GM18517 (cell line): ENCODE measurements around the gene ATAD3A.

Experiments
- ATAC-seq: cut with Tn5 transposase; IDR thresholded peaks from one replicate; pipeline ENCODE4 v1.9.1; 2021; ENCODE audit warnings: mild to moderate bottlenecking, moderate library complexity; ENCODE audit not compliant: unreplicated experiment

Gene ATAD3A

GRCh38 chr1:1537626-1538250, 25.8 kb downstream of the ATAD3A start:
- ATAC-seq = no peak

DNA sequence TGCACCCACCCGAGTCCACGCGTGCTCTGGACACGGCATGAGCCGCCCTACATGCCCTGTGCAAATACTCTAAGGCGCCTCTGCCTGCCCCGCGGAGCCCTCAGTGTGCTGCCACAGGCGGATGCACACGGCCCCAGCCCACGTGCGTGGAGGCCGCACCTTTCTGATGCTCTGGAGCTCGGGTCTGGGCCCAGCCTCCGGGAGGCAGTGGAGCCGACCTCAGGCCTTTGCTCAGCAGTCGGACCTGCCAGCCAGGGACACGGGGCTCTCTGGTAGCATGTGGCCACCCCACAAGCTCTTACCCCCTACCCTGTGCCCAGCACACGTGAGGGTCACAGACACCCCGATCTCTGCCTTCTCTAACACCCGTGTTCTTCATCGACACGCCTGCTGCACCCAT, 26.4 kb downstream of the ATAD3A start:
- ATAC-seq = no peak

GRCh38 chr1:1538989-1539309, 27.0 kb downstream of the ATAD3A start:
- no peak for ATAC-seq

- ATAC-seq = no peak
These were observed 27.5 kb downstream of the ATAD3A start for GRCh38 chr1:1539310-1540089.

DNA sequence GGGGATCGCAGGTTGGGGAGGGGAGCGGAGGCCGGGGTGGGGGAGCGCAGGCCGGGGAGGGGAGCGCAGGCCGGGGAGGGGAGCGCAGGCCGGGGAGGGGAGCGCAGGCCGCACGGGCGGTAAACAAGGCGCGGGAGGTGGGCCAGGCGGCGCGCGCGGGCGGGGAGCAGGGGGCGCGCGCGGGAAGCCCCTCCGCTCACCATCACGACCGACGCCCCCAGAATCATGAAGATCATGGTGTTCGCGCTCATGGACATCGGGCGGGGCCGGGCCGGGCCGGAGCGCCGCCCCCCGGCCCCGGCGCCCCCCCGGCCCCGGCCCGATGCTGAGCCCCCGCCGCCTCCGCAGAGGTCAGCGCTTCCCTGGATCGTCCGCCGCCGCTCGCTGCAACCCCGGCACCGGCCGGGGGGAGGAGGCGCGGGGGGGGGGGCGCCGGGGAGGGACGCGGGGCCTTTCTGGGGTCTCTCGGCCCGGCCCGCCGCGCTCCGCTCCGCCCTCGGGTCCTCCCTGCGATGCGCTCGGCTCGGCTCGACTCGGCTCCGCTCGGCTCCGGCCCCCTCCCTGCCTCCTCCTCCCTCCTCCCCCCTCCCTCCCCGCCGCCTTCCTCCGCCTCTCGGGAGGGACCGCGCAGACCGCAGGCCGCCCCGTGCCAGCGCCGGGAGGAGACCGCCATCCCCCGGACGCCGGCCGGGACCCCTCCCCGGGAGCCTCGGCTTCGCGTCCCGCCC, 28.3 kb downstream of the ATAD3A start, which contains the start of gene TMEM240:
Gene TMEM240 (minus strand): TSS at position 535 of the 728 bp plus-strand sequence. CDS start 278 bp downstream, at position 257.
- ATAC-seq = no peak

DNA sequence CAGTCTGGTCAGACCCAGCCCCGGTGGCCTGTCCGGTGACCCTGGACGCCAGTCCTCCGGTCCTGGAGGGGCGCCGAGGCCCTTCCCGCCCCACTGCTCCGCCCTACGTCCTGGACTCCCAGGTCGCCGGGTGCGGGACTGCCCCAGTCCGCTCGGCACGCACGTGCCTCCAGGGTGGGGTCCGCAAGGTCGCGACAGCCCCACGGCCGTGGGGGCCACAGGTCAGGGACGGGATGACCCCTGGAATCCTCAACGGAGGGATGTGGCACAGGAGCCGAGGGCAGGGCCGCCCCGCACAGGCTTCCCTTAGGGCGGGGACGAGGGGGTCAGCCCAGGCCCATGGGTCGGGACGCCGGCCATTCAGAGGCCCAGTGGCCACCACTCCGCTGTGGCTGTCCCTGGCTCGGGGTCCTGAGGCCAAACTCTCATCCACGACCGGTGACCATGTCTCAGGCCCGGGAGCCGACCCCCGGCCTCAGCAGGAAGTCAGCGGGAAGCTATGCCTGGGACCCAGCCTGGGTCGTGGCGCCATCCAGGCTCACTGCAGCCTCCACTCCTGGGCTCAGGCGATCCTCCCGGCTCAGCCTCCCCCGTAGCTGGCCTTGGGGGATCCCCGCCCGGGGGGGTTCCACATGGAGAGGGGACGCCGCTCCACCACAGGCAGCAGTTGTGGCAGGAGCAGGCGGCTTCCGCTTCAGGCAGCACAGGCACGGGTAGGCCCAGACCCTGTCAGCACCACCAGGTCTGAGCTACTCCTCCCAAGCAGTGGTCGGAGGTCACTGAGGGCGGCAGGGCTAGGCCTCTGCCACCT, 29.1 kb downstream of the ATAD3A start:
- no peak for ATAC-seq

DNA sequence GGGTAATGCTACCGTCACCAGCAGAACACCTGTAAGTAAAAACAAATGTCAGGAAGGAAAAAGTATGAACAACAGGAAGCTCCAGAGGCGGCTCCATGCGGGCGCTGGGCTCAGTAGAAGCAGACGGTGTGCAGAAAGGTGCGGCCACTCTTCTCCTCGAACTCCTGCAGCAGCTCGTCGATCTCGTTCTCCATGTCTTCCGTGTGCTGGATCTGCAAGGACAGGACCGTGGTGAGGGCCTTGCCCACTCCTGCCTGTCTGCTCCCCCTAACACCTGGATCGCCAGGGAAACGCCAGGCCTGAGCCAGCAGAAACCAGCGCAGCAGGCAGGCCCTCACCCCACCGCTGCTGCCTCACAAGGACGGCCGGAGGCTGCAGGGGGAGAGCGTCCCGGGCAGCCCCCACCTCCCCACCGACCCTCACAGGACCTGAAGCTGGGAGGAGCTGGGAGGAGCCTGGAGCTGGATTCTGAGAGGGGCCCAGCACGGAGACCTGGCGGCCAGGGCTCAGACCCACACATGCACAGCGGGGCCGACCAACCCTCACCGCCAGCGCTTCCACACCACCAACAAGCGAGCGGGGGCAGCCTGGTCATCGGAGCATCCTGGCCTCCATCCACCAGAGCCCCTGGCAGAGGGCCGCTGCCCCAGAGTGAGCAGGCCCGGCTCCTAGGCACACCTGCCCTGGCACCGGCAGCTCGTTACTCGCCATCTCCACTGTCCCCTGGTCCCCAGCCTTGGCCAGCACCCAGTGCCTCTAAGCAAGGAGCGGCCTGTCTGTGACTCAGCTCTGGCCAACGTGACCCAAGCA, 30.2 kb downstream of the ATAD3A start:
- ATAC-seq = no peak

- no peak for ATAC-seq
These were observed 31.1 kb downstream of the ATAD3A start for GRCh38 chr1:1542766-1543705.

DNA sequence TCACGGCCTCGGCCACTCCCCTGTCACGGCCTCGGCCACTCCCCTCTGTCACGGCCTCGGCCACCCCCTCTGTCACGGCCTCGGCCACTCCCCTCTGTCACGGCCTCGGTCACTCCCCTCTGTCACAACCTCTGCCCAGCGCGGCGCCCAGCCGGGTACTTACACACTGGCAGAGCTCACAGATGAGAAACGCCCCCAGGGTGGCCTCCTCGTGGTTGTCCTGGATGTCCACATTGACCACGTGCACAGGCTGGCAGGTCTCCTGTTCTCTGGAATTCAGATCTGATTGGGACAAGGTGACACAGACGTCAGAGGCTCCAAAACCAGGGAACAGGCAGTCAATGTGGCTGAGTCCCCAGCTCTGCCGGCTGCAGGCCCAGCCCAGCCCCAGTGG, 31.7 kb downstream of the ATAD3A start:
- ATAC-seq = no peak

GRCh38 chr1:1544544-1544943, 32.6 kb downstream of the ATAD3A start:
- no peak for ATAC-seq

GRCh38 chr1:1545946-1546737, 34.2 kb downstream of the ATAD3A start:
- no peak for ATAC-seq

- ATAC-seq = no peak
These were observed 35.0 kb downstream of the ATAD3A start for GRCh38 chr1:1547011-1547410.

DNA sequence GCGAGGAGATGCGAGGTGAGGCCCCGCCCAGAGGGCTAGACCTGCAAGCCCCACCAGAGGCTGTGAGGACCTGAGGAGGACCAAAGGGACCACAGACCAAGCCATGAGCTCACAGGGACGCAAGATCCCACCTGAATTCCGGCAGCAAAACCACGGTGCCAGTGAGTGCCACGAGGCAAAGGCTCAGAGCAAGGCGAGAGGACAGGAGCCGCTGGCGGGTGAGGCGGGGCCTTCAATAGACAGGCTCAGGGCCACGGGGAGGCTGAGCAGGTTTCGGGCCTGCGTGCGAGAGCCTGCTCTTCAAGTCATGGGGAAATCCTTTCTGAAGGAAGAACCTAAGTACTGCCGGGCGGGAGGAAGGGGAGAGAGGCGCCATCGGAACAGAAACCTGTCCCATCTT, 35.5 kb downstream of the ATAD3A start:
- ATAC-seq = no peak

DNA sequence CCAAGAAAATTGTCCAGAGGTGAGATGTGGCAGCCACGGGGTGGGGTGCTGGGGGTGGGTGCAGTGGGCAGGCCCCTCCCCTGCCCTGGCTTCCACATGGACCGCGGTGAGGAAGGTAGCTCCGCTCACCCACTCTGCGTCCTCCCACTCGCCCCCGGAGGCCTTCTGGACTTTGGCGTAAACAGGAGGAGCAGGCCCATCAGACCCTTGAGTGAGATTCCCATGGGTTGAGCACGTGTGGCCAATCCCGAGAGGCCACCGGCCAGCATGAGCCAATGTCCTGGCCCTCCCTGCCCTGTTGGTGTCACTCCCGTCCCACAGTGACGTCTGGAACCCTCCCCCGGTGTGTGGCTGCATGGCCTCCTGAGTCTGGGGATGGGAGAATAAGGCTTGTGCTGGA, 36.6 kb downstream of the ATAD3A start:
- ATAC-seq = no peak

DNA sequence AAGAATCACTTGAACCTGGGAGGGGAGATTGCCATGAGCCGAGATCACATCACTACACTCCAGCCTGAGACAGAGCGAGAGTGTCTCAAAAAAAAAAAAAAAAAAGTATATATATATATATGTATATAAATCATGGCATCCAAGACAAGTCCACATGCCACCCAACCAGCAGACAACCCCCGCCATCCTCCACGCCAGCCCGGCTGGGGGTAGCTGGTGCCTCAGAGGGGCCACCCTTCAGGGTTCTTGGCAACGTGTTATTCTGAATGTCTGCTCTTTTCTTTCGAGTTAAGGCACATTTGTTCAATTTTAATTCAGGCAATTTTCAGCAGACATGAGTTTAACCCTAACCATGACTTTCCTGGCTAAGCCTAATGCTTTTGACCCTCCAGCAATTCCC, 38.1 kb downstream of the ATAD3A start:
- no peak for ATAC-seq

DNA sequence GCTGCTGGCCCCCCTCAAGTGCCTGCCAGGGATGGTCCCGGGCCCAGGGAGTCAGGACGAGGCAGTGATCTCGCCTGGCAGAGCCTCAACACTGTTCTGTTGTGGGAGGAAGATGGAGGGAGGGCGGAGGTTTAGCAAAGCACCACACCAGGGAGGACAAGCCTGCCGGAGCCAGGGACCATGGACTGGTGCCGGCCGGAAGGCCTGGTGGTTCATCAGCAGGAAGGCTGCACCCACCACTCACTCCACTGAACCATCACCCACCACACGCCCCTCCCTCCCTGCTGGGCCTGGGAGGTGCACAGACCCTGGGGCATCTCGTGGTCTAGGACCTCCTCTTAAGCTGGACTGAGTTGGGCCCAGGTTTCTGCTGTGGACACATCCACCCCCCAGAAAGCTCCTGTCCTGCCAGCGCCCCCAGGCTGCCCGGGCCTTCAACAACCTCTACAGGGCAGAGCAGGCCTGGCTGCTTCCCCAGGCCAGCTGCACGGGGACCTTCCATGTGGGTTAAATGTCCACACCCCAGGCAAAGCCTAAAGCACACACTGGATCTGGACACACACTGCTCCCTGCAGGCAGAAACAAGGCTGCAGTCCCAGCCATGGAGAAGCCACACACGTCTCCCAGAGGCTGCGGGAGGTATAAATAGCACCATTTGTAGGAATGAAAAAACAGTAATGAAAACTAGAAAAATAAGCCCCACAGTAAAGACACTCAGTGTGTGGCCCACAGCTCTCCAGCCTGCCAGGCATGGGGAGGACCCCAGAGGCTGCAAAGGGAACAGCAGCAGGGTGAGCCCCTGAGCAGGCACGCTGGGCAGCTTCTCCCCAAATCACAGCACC, 38.9 kb downstream of the ATAD3A start:
- ATAC-seq = no peak

- ATAC-seq = no peak
These were observed 39.7 kb downstream of the ATAD3A start for GRCh38 chr1:1551524-1552262.
